ENCODE data around the gene EGFR.

EGFR gene

GRCh38 chr7:55235115-55235514, 216.3 kb downstream of the EGFR start:
- no peak for DNase-seq

- no peak for DNase-seq
Observed at GRCh38 chr7:55235801-55236200, 217.0 kb downstream of the EGFR start.

GRCh38 chr7:55236476-55236875, 217.7 kb downstream of the EGFR start:
- DNase-seq = no peak

DNA sequence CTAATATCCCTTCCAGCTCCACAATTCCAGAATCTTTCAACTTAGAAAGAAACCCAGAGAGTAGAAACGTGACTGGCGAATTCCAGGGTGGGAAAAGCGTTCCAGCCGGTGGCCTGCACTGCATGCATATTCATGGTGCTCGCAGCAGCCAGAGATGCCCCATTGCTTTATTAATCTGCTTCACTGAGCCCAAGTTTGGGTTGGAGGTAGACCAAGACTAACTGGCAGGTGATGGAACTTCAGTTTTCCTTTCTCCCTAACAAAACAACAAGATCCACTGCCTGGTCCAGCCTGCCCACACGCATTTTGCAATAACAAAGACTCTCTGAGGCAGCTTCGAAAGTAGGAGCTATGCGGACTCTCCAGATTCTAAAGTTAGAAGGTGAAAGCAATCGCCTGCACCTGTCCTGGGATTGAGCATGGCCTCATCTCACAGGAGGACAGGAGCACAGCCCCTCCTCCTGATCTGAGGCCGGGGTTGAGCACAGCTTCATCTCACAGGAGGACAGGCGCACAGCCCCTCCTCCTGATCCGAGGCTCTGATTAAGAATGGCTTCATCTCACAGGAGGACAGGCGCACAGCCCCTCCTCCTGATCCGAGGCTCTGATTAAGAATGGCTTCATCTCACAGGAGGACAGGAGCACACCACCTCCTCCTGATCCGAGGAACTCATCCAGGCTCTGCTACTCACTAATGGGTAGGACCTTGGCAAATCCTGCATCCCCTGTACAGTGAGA, 218.5 kb downstream of the EGFR start:
- no peak for DNase-seq

- DNase-seq = no peak
Observed at GRCh38 chr7:55239406-55239805, 220.6 kb downstream of the EGFR start.

DNA sequence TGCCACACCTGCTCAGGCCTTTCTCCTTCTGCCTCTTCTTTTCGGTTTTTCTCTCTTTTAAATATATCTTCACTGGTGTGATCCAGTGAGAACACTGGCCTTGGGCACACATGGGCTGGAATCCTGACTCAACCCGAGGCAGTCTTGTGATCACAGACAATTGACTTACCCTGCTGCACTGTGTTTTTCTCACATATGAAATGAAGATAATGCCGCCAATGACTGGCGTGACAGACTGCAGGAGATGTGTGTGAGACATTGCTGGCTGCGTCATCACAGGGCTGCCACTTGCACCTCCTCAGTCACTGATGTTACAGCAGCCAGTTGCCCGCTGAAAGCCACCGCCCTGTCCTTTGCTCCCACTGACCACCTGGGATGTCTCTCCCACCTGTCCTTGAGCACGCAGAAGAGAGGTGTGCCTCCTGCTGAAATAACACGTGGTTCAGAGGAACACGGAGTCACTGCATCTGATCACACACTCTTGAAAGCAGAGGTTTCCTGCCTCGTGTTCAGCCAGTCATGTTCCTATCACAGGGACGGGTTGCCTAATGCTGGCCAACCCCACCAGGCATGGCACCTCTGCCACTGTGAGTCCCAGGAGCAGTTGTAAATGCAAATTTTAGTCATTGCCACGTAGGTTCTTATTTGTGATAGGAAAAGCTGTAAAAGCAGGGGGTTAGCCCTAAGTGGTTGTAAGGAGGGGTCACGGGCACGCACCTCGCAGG, 221.8 kb downstream of the EGFR start:
- DNase-seq = no peak

DNA sequence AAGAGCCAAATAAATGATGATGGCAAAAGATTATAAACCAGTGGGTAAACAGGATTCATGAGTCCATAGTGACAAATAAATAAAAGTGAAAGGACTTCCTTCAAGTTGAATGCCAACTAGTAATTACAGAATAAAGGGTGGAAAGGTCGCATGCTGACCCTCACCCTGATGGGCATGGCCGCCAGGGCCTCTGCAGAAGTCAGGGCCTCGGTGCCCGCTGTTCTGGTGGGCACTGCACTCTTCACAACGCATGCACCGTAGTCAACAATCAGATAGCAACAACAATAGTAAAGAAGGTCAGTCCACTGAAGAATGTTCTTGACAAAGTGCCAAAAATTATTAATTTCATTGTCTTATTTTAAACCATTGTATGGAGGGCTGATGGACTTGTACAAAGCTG, 223.1 kb downstream of the EGFR start:
- DNase-seq = no peak

GRCh38 chr7:55242613-55243012, 223.8 kb downstream of the EGFR start:
- no peak for DNase-seq

DNA sequence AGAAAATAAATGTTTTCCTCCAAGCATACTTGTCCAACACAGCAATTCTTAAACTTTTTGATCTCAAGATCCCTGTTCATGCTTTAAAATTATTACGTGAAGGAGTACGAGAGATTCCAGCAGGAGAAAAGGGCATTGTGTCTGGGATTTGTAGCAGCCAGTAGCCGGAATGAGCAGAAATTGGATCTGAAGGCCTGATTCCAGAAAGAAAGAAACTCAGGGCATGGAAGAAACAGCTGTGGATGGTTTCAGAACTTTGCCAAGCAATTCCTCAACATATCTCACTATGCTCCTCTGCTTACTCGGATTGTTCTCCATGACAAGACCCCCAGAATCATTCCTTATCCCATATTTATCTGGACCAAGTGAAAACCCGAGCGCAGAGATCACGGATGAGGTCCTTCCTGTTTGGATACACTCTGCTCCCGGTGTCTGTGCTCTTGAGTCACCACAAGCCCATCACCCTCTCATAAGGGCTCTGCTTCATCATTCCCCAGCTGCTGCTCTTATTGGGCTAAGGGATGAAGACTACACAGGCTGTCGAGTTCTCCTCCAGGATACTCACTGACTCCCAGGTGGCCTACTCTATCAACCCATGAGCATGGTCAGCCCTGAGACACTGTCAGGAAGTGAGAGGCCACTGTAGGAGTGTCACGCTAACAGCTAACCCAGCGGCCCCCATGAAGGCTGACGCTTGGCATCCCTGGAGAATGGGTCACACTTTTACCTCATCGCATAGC, 225.4 kb downstream of the EGFR start:
- no peak for DNase-seq

GRCh38 chr7:55245271-55245723, 226.5 kb downstream of the EGFR start:
- no peak for DNase-seq

- DNase-seq = no peak
Observed at GRCh38 chr7:55246171-55246570, 227.4 kb downstream of the EGFR start.

DNA sequence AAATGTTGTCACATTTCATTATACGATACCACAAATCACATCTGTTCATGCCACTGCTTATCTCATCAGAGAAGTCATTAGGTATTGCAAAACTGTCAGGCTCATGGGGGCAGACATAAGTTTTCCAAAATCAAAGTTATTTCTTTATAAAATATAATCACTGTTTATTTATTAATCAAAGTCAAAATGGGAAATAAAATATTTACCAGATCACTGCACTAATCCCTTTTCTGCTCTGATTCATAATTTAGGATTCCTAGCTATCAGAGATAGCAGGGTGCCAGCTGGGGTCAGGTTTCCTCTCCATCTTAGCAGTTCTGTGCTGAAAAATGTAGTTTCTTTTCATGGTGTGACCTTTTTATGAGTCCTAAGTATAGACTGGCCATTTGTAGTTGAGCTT, 228.6 kb downstream of the EGFR start:
- no peak for DNase-seq

DNA sequence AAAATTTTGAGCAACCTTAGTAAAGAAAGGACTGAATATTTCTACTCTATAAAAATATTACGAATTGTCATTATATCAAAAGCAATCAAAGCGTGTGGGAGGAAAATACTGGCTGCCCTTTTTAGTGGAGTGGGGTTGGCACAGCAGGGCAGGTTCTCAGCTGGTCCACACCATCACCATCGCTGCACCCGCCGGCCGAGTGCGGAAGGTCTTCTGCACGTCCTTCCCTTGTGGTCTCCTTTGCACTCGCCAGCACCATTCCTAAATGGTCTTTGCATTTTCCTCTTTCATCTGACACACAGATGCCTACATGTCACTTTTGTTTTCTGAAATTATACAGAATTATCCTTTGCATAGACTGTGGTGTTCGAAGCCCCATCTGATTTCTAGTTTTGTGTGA, 229.7 kb downstream of the EGFR start:
- DNase-seq = no peak

- no peak for DNase-seq
Observed at GRCh38 chr7:55249332-55249731, 230.5 kb downstream of the EGFR start.

GRCh38 chr7:55250313-55250712, 231.5 kb downstream of the EGFR start:
- no peak for DNase-seq

DNA sequence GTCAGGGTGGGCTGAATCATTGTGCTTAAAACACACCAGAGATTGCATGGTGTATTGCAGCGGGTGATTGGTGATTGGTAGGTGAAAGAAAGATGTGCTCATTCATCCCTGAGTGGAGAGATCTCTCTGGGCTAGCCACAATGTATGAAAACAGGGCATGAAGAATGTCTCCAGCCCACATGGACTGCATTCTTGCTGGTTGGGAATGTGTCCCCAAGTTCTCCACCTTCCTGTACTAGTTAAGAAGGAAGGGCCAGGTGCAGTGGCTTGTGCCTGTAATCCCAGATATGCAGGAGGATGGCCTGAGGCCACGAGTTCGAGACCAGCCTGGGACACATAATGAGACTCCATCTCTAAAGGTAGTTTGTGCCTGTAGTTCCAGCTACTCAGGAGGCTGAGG, 232.5 kb downstream of the EGFR start:
- DNase-seq = no peak

- no peak for DNase-seq
Observed at GRCh38 chr7:55251911-55252310, 233.1 kb downstream of the EGFR start.

DNA sequence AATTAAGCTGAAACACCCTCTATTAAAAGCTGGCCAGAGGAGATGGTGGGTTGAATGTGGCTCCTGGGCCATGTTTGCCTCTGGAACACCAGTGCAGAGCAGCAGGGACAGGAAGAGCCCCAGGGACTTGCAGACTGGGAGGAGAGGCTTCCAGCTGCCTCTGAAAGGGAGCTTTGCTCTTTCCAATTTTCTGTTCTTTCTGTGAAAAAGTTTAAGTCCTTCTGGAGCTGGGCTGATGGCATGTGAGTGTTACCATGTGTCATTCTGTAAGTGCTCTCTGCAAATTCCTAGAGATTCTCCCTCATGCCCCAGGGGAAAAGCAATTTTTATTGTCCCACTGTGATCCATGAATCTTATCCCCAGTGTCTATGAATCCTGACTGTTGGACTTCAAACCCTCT, 233.6 kb downstream of the EGFR start:
- DNase-seq = no peak

DNA sequence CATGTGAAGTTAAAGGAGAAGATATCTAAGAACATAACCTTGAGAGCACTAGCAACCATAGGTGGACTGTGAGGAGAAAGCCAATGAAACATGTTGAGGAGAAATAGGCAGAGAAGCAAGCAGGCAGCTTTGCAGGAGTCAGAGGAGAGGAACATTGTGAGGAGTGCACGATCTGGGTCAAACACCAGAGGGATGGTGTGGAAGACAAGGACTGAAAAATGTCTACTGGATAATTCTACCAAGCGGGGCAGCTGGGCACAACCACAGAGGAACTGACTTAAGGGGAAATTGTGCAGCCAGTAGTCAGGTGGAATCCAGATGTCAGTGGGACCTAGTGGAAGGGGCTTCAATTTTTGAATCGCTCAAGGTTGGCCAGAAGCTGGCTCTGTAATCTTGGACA, 234.4 kb downstream of the EGFR start:
- no peak for DNase-seq

DNA sequence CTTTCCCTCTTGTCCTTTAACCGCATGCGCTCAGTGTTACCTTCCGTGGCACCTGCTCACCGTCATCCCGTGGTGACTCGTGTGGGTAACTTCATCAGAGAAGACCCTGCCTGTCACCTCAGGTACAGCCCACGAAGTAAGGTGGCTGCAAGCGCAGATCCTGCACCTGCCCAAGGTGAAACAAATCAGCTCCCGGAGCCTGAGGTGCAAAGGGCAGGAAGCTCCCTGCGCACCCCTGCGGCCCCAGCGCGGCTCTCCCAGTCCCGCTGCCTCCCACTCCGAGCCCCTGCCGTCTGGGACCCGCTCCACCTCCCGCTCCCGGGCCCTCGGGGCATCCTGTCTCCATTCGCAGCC, 235.4 kb downstream of the EGFR start:
- DNase-seq = no peak

DNA sequence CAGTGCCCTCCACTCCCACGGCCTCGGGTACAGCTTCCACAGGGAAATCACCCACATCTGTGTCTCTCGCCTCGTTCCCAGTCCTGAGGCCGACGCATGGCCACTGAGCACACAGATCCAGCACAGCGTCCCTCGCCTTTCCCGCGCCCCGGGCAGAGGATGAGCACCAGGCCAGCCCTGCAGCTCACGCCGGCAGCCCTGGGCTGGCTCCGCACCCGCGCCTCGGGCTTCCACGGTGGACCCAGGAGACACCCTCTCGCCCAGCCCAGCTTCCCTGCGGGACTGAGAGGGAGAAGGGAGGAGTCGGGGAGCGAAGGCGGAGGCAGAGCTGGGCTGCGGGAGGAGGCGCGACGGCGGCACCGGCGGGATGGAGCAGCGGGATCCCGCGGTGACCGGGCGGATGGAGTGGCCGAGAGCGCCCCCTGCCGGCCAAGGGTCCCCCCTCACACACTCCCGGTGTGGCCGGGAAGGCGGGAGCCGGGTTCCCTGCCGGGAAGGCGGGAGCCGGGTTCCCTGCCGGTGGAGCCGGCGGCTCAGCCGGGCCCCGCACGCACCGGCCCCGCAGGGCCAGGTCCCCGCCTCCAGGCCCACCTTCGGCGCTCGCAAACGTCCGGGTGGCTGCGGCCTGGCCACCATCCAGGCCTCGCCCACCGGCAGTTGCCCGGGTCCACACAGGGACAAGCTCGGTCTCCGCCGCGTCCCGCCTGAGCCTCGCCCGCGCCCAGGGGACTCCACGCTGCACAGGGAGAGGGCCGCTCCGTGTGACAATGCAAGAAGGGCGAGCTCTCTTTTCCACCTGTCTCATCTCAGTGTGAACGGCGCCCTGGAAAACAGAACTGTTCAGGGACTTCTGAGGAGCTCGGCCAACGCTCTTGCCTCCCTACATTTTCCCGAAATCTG, 236.0 kb downstream of the EGFR start:
- DNase-seq = peak; percentile 70

DNA sequence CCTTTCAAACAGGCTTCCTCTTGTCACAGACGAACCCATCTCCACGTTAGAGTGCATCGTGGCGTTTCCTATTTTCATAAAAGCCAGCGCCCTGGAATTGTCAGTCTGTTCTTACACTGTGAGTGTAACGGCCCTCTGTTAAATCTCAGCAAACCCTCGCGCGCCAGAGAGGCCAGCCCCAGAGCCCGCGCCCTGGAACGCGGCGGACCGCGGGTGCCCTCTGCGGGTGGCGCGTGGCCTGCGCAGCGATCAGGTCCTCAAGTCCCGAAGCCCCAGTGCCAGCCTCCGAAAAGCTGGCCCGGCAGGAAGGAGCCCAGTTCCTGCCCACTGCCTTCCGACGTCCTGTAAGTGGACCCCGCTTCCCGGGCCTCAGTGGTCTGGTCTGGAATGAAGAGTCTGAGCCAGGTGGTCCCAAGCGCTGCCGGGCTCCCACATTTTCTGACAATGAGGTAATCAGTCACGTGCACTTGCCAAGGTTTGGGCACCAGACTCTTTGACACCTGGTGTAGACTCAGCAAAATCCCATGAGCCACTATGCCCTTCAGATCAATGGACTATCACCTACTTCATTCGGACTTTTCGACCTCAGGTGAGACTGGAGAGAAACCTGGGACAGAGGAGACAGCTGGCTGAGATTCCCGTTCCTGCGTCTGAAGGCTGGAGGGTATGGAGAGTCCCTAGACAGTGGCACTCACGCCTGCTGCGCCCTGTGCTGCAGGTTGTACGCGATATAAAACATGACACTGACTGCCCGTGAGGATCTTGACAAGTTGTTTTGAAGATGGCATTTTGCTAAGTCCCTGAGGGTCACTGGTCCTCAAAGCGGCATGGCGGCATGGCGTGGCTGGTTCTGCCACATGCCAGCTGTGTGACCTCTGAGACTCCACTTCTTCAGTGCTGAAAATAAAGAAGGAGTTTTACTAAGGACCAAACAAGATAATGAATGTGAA, 237.0 kb downstream of the EGFR start:
- peak; percentile 76 for DNase-seq
